SU-DHL-6 (cell line): Measurements from ENCODE around the gene SLC7A8.

Source experiments
- CTCF ChIP-seq: fragments of 200-600 bp; sonication (generic); IDR thresholded peaks from one replicate; pipeline ENCODE4 v1.5.1; 2017; ENCODE audit warnings: antibody characterized with exemption, mild to moderate bottlenecking, low read length, moderate library complexity; ENCODE audit not compliant: insufficient read depth, poor library complexity, severe bottlenecking
- EZH2phosphoT487 ChIP-seq: fragments of 200-600 bp; sonication (generic), shearing (Covaris generic); conservative IDR thresholded peaks from 2 replicates; pipeline ENCODE4 v1.6.1; 2018; ENCODE audit warnings: mild to moderate bottlenecking, antibody characterized with exemption, low read length, moderate library complexity, mixed read lengths

- no peak for TF ChIP-seq CTCF
- TF ChIP-seq EZH2phosphoT487: no peak
Observed at GRCh38 chr14:23109769-23110168, 73.7 kb downstream of the SLC7A8 start.
